Rectal smooth muscle tissue (tissue), 1 donor: ENCODE results near the gene TEK.

Source experiments
- H3K27ac ChIP-seq: one replicate; pipeline ENCODE4 v1.7.0; 2013; ENCODE audit warnings: low read depth, low read length, inconsistent platforms
- H3K27me3 ChIP-seq: one replicate; pipeline ENCODE4 v1.7.0; 2013; ENCODE audit warnings: low read length; ENCODE audit not compliant: control insufficient read depth, insufficient read depth
- H3K36me3 ChIP-seq: one replicate; pipeline ENCODE4 v1.7.0; 2013; ENCODE audit warnings: low read length; ENCODE audit not compliant: control insufficient read depth, insufficient read depth
- H3K4me1 ChIP-seq: one replicate; pipeline ENCODE4 v1.7.0; 2013; ENCODE audit warnings: low read length; ENCODE audit not compliant: control insufficient read depth, insufficient read depth
- H3K4me3 ChIP-seq: one replicate; pipeline ENCODE4 v1.7.0; 2013; ENCODE audit warnings: low read length
- H3K9ac ChIP-seq: one replicate; pipeline ENCODE4 v1.7.0; 2013; ENCODE audit warnings: low read length

The TEK gene

GRCh38 chr9:27162045-27162444, 53.0 kb downstream of the TEK start:
- Histone ChIP-seq H3K9ac (no peak overlapping the region), H3K4me3 (no peak overlapping the region), H3K27ac (no peak overlapping the region), H3K4me1 (no peaks in the 10 kb centered on the region), H3K27me3 (no peaks in the 10 kb centered on the region), H3K36me3 (no peaks in the 10 kb centered on the region)

DNA sequence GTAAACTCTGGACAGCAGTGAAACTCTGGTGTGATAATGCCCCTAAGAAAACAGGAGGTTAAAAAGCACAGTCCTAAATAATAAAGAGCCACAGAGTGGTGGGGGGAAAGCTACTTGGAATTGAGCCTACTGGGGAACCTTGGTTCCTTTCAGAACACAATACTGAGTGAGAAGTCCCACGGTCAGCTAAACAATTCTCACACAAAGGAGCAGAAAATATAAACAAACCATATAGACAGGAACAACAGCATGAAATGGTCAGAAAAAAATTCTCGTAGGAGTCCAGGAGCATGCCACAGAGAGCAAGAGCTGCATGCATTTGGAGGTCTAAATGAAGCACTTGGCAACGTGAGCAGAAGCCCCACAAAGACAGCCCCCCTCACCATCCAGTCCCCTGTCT, 56.0 kb downstream of the TEK start:
- no peaks in the 10 kb centered on the region for H3K4me1 ChIP-seq
- H3K36me3 ChIP-seq = no peaks in the 10 kb centered on the region
- H3K9ac ChIP-seq = no peak overlapping the region
- no peaks in the 10 kb centered on the region for H3K27me3 ChIP-seq
- H3K4me3 ChIP-seq = no peak overlapping the region
- no peak overlapping the region for H3K27ac ChIP-seq

DNA sequence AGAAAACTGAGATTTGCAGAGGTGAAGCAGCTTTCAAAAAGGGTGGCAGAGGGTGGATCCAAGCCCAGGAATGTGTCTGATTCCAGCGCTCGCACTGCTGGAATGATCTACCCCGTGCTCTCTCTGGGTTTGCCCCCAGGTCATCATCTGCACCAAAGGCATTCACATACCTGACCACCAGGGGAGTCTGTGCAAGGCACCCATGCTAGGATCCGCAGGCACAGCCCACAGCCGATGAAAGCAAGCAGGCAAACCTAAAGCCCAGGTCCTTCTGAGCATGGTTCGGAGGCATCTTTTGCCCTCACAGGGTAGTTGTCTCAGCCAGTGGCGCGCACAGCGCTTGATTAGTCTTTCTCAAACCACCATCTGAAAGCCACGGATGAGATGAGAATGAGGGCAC, 56.6 kb downstream of the TEK start:
- no peak overlapping the region for H3K27ac ChIP-seq
- H3K36me3 ChIP-seq = no peaks in the 10 kb centered on the region
- no peak overlapping the region for H3K9ac ChIP-seq
- no peaks in the 10 kb centered on the region for H3K27me3 ChIP-seq
- no peak overlapping the region for H3K4me3 ChIP-seq
- H3K4me1 ChIP-seq = no peaks in the 10 kb centered on the region

- H3K4me1 ChIP-seq = no peaks in the 10 kb centered on the region
- no peak overlapping the region for H3K9ac ChIP-seq
- no peak overlapping the region for H3K27ac ChIP-seq
- no peaks in the 10 kb centered on the region for H3K36me3 ChIP-seq
- no peaks in the 10 kb centered on the region for H3K27me3 ChIP-seq
- H3K4me3 ChIP-seq = no peak overlapping the region
These were observed 59.5 kb downstream of the TEK start for GRCh38 chr9:27168496-27168895.

DNA sequence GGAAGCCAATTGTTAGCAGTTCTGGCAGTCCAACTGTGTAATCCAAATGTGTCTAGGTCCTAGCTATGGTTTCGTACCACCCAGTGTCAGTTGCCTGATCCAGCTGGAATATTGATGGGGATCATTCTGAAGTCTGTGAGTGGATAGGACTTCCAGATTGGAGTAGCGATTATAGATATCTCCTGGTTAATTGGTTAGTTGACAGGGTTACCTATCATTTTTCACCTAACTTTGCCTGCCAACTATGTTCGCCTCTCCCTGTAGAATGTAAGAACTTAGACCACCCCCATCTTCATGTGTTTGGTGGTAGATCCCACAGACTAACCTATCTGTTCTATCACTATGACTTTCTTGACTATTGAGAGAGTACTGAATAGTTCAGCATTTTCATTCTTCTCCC, 59.9 kb downstream of the TEK start:
- no peaks in the 10 kb centered on the region for H3K36me3 ChIP-seq
- no peaks in the 10 kb centered on the region for H3K4me1 ChIP-seq
- no peaks in the 10 kb centered on the region for H3K27me3 ChIP-seq
- no peak overlapping the region for H3K9ac ChIP-seq
- H3K27ac ChIP-seq = no peak overlapping the region
- H3K4me3 ChIP-seq = no peak overlapping the region

DNA sequence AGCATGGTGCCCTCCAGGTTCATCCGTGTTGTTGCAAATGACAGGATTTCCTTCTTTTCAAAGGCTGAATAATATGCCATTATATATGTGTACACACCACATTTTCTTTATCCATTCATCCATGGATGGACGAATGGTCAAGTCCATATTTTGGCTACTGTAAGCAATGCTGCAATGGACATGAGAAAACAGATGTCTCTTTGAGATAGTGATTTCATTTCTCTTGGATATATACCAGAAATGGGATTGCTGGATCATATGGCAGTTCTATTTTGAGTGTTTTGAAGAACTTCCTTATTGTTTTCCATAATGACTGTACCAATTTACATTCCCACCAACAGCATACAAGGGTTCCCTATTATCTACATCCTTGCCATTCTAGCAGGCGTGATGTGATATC, 67.9 kb downstream of the TEK start:
- no peak overlapping the region for H3K4me3 ChIP-seq
- H3K36me3 ChIP-seq = no peaks in the 10 kb centered on the region

DNA sequence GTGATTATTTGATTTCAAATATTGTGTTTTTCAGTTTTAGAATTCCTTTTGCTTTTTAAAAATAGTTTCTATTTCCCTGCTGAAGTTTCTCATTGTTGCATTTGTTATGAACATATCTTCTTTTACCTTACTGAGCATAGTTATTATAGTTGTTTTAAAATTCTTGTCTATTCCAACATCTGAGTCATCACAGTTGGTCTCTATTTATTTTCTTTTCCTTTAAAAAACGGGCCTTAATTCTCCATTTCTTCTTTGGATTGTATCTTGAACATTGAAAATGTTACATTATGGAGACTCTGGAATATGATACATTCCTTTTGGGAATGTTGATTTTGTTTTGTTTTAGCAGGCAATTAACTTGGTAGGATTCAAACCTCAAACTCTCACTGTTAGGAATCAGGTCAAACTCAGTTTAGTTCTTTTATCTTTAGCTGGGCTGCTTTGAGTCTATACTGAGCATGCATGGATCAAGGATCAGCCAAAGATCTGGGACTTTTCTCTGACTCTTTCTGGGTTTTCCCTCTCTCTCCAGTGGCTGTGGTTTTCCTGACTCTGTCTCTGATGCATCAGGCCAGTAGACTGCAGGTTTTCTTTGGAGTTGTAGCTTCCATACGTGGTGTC, 70.3 kb downstream of the TEK start:
- Histone ChIP-seq H3K4me3 (no peak overlapping the region), H3K4me1 (peaks cover 6% of the 10 kb centered on the region), H3K27ac (no peak overlapping the region), H3K9ac (no peak overlapping the region), H3K36me3 (no peaks in the 10 kb centered on the region), H3K27me3 (no peaks in the 10 kb centered on the region)

More for the DNA sequence above, 67.9 kb downstream of the TEK start:
- Histone ChIP-seq H3K27me3 (no peaks in the 10 kb centered on the region), H3K9ac (no peak overlapping the region), H3K4me1 (peaks cover 4% of the 10 kb centered on the region), H3K27ac (no peak overlapping the region)

DNA sequence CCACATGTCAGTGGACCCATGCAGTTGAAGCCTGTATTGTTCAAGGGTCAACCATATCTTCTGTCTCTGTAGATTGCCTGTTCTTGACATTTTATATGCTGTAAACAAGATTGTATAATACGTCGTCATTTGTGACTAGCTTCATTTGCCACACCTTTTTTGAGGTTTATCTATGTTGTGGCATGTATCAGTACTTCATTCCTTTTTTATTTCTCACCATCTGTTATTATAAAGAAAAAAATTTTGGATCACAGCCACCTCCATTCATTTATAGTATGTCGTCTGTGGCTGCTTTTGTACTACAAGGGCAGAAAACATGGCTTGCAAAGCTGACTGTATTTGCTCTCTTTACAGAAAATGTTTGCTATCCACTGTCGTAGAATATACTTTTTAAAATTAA, 72.4 kb downstream of the TEK start:
- H3K36me3 ChIP-seq = no peaks in the 10 kb centered on the region
- H3K4me3 ChIP-seq = no peak overlapping the region
- H3K9ac ChIP-seq = no peak overlapping the region
- H3K4me1 ChIP-seq = peaks cover 6% of the 10 kb centered on the region
- H3K27me3 ChIP-seq = no peaks in the 10 kb centered on the region
- H3K27ac ChIP-seq = no peak overlapping the region

- Histone ChIP-seq H3K4me1 (peaks cover 6% of the 10 kb centered on the region), H3K36me3 (no peaks in the 10 kb centered on the region), H3K4me3 (no peak overlapping the region), H3K27ac (no peak overlapping the region), H3K27me3 (no peaks in the 10 kb centered on the region), H3K9ac (no peak overlapping the region)
These were observed 73.4 kb downstream of the TEK start for GRCh38 chr9:27182421-27182820.

DNA sequence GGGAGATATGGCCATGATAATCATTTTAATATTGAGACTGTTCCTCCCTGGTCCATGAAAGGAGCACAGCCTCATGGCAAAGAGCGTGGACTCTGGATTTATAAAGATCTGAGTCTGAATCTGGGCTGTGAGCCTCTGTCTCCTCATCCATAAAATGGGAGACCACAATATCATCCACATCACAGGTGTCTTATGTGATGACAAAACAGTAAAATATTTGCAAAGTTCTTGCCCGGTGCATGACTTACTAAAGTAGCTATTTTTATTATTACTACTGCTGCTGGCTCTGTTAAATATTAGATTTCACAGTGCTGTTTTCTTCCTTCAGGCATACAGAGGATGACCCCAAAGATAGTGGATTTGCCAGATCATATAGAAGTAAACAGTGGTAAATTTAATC, 74.1 kb downstream of the TEK start:
- Histone ChIP-seq H3K36me3 (no peaks in the 10 kb centered on the region), H3K4me3 (no peak overlapping the region), H3K4me1 (peaks cover 6% of the 10 kb centered on the region), H3K9ac (no peak overlapping the region), H3K27me3 (no peaks in the 10 kb centered on the region), H3K27ac (no peak overlapping the region)

- Histone ChIP-seq H3K4me1 (peaks cover 6% of the 10 kb centered on the region), H3K27ac (no peak overlapping the region), H3K4me3 (no peak overlapping the region), H3K36me3 (no peaks in the 10 kb centered on the region), H3K27me3 (no peaks in the 10 kb centered on the region), H3K9ac (no peak overlapping the region)
These were observed 74.7 kb downstream of the TEK start for GRCh38 chr9:27183701-27184100.

DNA sequence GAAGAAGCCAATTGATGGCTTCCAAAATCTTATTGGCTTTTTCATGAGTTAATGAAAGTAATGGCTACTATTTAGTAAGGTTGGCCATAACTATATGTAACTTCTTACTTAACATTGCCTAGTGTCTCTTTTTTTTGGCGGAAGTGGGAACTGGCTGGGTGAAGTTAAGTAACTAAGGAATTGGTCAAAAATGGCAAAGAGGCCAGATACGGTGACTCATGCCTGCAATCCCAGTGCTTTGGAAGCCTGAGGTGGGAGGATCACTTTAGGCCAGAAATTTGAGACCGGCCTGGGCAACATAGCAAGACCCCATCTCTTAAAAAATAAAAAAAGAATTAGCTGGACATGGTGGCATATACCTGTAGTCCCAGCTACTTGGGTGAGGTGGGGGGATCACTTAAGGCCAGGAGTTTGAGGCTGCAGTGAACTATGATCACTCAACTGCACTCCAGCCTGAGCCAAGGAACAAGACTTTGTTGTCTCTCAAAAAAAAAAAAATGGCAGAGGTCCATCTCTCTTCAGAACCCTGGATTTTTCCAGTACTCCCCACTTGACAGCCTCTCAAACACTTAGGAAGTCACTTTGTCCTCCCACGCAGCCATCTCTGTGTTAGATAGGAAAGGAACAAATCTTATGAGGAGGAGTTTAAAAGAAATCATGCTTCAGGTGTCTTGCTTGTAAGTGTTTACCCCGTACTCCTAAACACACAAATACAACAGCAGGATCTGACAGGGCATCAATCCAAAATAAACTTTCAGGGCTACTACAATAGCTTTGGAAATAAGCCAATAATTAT, 75.7 kb downstream of the TEK start:
- no peak overlapping the region for H3K4me3 ChIP-seq
- H3K4me1 ChIP-seq = peaks cover 6% of the 10 kb centered on the region
- no peaks in the 10 kb centered on the region for H3K36me3 ChIP-seq
- H3K27me3 ChIP-seq = no peaks in the 10 kb centered on the region
- H3K9ac ChIP-seq = no peak overlapping the region
- H3K27ac ChIP-seq = no peak overlapping the region

GRCh38 chr9:27188426-27188825, 79.4 kb downstream of the TEK start:
- Histone ChIP-seq H3K9ac (no peak overlapping the region), H3K4me3 (no peak overlapping the region), H3K27me3 (no peaks in the 10 kb centered on the region), H3K36me3 (no peaks in the 10 kb centered on the region), H3K4me1 (peaks cover 8% of the 10 kb centered on the region), H3K27ac (no peak overlapping the region)
